Endothelial cell (in vitro differentiated cells): ENCODE results near the gene MRPS18C. TPM values are rescaled to one million over a fixed set of nuclear protein-coding genes. Genes with fewer than 3 reads are reported as not detected.
A peak's percentile ranks its signal among the peaks of the same experiment; 100 is the strongest.

Source experiments
- DNase-seq: peaks from one replicate; pipeline ENCODE4 v3.0.0; 2021; ENCODE audit warnings: low spot score
- H3K27ac Mint-ChIP-seq: one replicate; pipeline ENCODE4 v1.8.0; 2021; ENCODE audit warnings: mixed read lengths, inconsistent platforms; ENCODE audit not compliant: unreplicated experiment
- H3K27me3 Mint-ChIP-seq: one replicate; pipeline ENCODE4 v1.8.0; 2021; ENCODE audit warnings: mild to moderate bottlenecking, moderate library complexity, mixed read lengths, inconsistent platforms; ENCODE audit not compliant: unreplicated experiment
- H3K36me3 Mint-ChIP-seq: one replicate; pipeline ENCODE4 v1.8.0; 2021; ENCODE audit warnings: mild to moderate bottlenecking, low read depth, mixed read lengths, inconsistent platforms; ENCODE audit not compliant: unreplicated experiment
- H3K4me1 Mint-ChIP-seq: one replicate; pipeline ENCODE4 v1.8.0; 2021; ENCODE audit warnings: mild to moderate bottlenecking, mixed read lengths, inconsistent platforms; ENCODE audit not compliant: unreplicated experiment
- H3K4me3 Mint-ChIP-seq: one replicate; pipeline ENCODE4 v1.8.0; 2021; ENCODE audit warnings: mild to moderate bottlenecking, mixed read lengths, inconsistent platforms; ENCODE audit not compliant: unreplicated experiment
- H3K9me3 Mint-ChIP-seq: one replicate; pipeline ENCODE4 v1.8.0; 2021; ENCODE audit warnings: mixed read lengths, inconsistent platforms; ENCODE audit not compliant: unreplicated experiment
- CTCF ChIP-seq: fragments of 200-600 bp; sonication (generic); IDR thresholded peaks from one replicate; pipeline ENCODE4 v1.5.0; 2021; ENCODE audit warnings: antibody characterized with exemption; ENCODE audit not compliant: unreplicated experiment
- long read RNA-seq: library from polyadenylated mRNA; unstranded; transcript quantifications from one replicate; pipeline ENCODE4 v2.0.0, GENCODE V29; 2020; ENCODE audit not compliant: unreplicated experiment
- total RNA-seq: library from RNA; stranded (reverse); fragmentation: NEBNext Ultra II Directional; extraction: Animal tissue kit (Norgen Biotek cat#: 25700); gene quantifications from one replicate; pipeline ENCODE4 v1.2.1, GENCODE V29; 2021; ENCODE audit not compliant: unreplicated experiment

Gene MRPS18C
- 36.4 TPM for total RNA-seq
- long read RNA-seq, transcript MRPS18C-201 (6 exons, 1,643 nt) = major isoform, 27 of 30 reads
- long read RNA-seq, partial matches to known transcripts = 2 of 30 reads
- long read RNA-seq, other reads (novel, unspliced or antisense) = 1 of 30 reads

- H3K36me3 Mint-ChIP-seq = no peaks in the 10 kb centered on the region
- peaks cover 12% of the 10 kb centered on the region for H3K27me3 Mint-ChIP-seq
- TF ChIP-seq CTCF = no peak
- H3K27ac Mint-ChIP-seq = peak within 1 kb of the TSS; percentile 100
- peak; percentile 87 for DNase-seq
- H3K4me3 Mint-ChIP-seq = peak within 1 kb of the TSS; percentile 99
- peaks cover 14% of the 10 kb centered on the region for H3K4me1 Mint-ChIP-seq
- H3K9me3 Mint-ChIP-seq = no peaks in the 10 kb centered on the region
These were observed at the start of gene MRPS18C, which contains the start of gene HELQ for GRCh38 chr4:83455281-83456183. TSS of gene MRPS18C (plus strand) at chr4:83456058. CDS start at chr4:83456078, 20 bp downstream. TSS of gene HELQ (minus strand) at chr4:83455823. CDS start at chr4:83455693, 130 bp downstream.

GRCh38 chr4:83408908-83409307 is 47.0 kb upstream of the MRPS18C start:
- DNase-seq = no peak
- Mint-ChIP-seq H3K27ac (no peak overlapping the region), H3K4me3 (no peak overlapping the region), H3K27me3 (no peaks in the 10 kb centered on the region), H3K4me1 (no peaks in the 10 kb centered on the region), H3K9me3 (no peaks in the 10 kb centered on the region), H3K36me3 (peaks cover 10% of the 10 kb centered on the region)
- no peak for TF ChIP-seq CTCF

DNA sequence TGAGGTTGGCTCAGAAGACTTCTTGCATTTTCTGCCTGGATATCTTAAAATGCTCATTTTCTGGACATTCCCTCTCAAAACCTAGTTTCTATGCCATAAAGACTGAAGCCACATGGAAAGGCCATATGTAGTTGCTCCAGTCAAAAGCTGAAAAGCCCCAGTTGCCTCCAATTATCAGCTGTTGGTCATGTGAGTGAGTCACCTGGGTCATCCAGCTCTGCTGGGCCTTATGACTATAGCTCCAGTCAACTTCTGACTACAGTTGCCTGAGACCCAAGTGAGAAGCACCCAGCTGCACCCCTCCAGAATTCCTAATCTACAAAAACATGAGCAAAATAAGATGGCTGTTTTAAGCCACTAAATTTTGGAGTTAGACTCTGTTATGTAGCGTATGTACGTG is 42.2 kb upstream of the MRPS18C start:
- H3K27me3 Mint-ChIP-seq = no peaks in the 10 kb centered on the region
- H3K4me3 Mint-ChIP-seq = no peak overlapping the region
- no peak for TF ChIP-seq CTCF
- DNase-seq = no peak
- H3K9me3 Mint-ChIP-seq = no peaks in the 10 kb centered on the region
- no peak overlapping the region for H3K27ac Mint-ChIP-seq
- peaks cover 5% of the 10 kb centered on the region for H3K36me3 Mint-ChIP-seq
- peaks cover 6% of the 10 kb centered on the region for H3K4me1 Mint-ChIP-seq

DNA sequence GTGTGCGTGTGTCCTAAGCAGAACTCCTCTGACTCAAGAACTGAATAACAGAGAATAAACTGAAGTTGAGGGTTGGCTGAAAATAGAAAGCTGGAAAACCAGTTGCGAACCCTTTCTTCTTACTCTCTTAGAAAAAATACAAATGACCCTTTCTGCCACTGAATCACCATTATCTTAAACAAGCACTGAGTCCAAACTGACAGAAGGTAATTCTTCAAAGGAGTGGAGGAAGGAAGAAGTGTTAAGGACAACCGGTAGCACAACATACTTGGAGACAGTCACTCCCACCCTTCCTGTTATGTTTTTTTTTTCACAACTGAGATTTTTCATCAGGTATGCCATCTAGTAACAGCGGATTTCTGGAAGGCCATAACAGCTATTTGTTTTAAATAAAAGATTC is 38.3 kb upstream of the MRPS18C start:
- peaks cover 10% of the 10 kb centered on the region for H3K36me3 Mint-ChIP-seq
- no peaks in the 10 kb centered on the region for H3K27me3 Mint-ChIP-seq
- H3K27ac Mint-ChIP-seq = peak overlapping the region; percentile 32
- no peak for TF ChIP-seq CTCF
- no peak for DNase-seq
- no peaks in the 10 kb centered on the region for H3K9me3 Mint-ChIP-seq
- H3K4me1 Mint-ChIP-seq = peaks cover 6% of the 10 kb centered on the region
- H3K4me3 Mint-ChIP-seq = peak overlapping the region; percentile 65

GRCh38 chr4:83418211-83418610 is 37.6 kb upstream of the MRPS18C start:
- no peaks in the 10 kb centered on the region for H3K27me3 Mint-ChIP-seq
- H3K4me3 Mint-ChIP-seq = no peak overlapping the region
- H3K36me3 Mint-ChIP-seq = peaks cover 5% of the 10 kb centered on the region
- H3K4me1 Mint-ChIP-seq = peaks cover 6% of the 10 kb centered on the region
- TF ChIP-seq CTCF = no peak
- DNase-seq = no peak
- no peak overlapping the region for H3K27ac Mint-ChIP-seq
- no peaks in the 10 kb centered on the region for H3K9me3 Mint-ChIP-seq
